Natural killer cell (primary cell): ENCODE results near the gene CAMK2D. TPM values are rescaled to one million over a fixed set of nuclear protein-coding genes. Genes with fewer than 3 reads are reported as not detected.

ENCODE experiments used
- ATAC-seq, 3 donors: fragments of 150-1000 bp in 2 of 3; fragments of 200-7000 bp in 1 of 3; cut with Tn5 transposase; 1 replicate in 1 of 3; 2 replicates in 2 of 3; pipeline ENCODE4 v1.10.0; 2021; ENCODE audit warnings: mild to moderate bottlenecking in 2 of 3, moderate library complexity in 2 of 3
- DNase-seq, 2 donors: peaks; one replicate each; pipeline versions ENCODE4 v3.0.0 to v3.0.0-alpha.2; 2013 to 2021; ENCODE audit warnings: mixed read lengths in 1 of 2
- H3K27ac ChIP-seq: one replicate; pipeline ENCODE4 v1.5.1; 2013; ENCODE audit warnings: mild to moderate bottlenecking, low read length
- H3K27me3 ChIP-seq: one replicate; pipeline ENCODE4 v1.6.1; 2013; ENCODE audit warnings: low read length; ENCODE audit not compliant: control insufficient read depth, insufficient read depth
- H3K36me3 ChIP-seq: one replicate; pipeline ENCODE4 v1.6.1; 2013; ENCODE audit warnings: low read length; ENCODE audit not compliant: control insufficient read depth, insufficient read depth
- H3K4me1 ChIP-seq: one replicate; pipeline ENCODE4 v1.6.1; 2013; ENCODE audit warnings: low read length; ENCODE audit not compliant: control insufficient read depth, insufficient read depth
- H3K4me3 ChIP-seq: one replicate; pipeline ENCODE4 v1.5.1; 2013; ENCODE audit warnings: low read length
- H3K9me3 ChIP-seq: one replicate; pipeline ENCODE4 v1.6.1; 2013; ENCODE audit warnings: low read length; ENCODE audit not compliant: control insufficient read depth, insufficient read depth
- H3K27ac Mint-ChIP-seq, 2 donors: one replicate each; pipeline ENCODE4 v1.8.0; 2022; ENCODE audit warnings: mild to moderate bottlenecking in 2 of 2, mixed read lengths in 2 of 2, moderate library complexity in 1 of 2
- H3K27me3 Mint-ChIP-seq, 2 donors: one replicate each; pipeline ENCODE4 v1.8.0; 2022; ENCODE audit warnings: low read depth in 2 of 2, mixed read lengths in 2 of 2
- H3K36me3 Mint-ChIP-seq: one replicate; pipeline ENCODE4 v1.8.0; 2022; ENCODE audit warnings: mixed read lengths
- H3K4me1 Mint-ChIP-seq, 2 donors: one replicate each; pipeline ENCODE4 v1.8.0; 2022; ENCODE audit warnings: mixed read lengths in 2 of 2
- H3K4me3 Mint-ChIP-seq: one replicate; pipeline ENCODE4 v1.8.0; 2022; ENCODE audit warnings: mild to moderate bottlenecking, moderate library complexity, mixed read lengths
- H3K9me3 Mint-ChIP-seq, 2 donors: one replicate each; pipeline ENCODE4 v1.8.0; 2022; ENCODE audit warnings: mixed read lengths in 2 of 2
- CTCF ChIP-seq: fragments of 200-600 bp; IDR thresholded peaks from one replicate; pipeline ENCODE4 v1.8.0; 2022; ENCODE audit warnings: antibody characterized with exemption
- WGBS: methylation state at CpG from one replicate; pipeline ENCODE4 v1.1.7; 2013; ENCODE audit warnings: missing lambda C conversion rate; ENCODE audit not compliant: insufficient coverage; 5-methylcytosine and 5-hydroxymethylcytosine counted together
- intact Hi-C: fragments of 100-400 bp; cut with micrococcal nuclease; formaldehyde crosslinking; loops from one replicate; pipeline ENCODE4 v1.14.2; 2022
- total RNA-seq, 4 donors: library from RNA; stranded (reverse); fragments of 120-200 nt in 1 of 4; gene quantifications; one replicate each; pipeline versions ENCODE4 v1.2.3 to v1.2.4, GENCODE V29; 2013 to 2022

CAMK2D gene
- total RNA-seq, 3 donors from 2014 or later (not counting 1 experiment from before 2014, with no cell fraction given) = 31.6 to 40.1 (median 34.5) TPM

- DNase-seq = no peak
- Mint-ChIP-seq H3K27ac (no peak overlapping the region), H3K4me1 (peaks cover 0 to 12% of the 10 kb centered on the region in 2 donors), H3K4me3 (no peak overlapping the region), H3K27me3 (peaks cover 9 to 28% of the 10 kb centered on the region in 2 donors), H3K36me3 (no peaks in the 10 kb centered on the region), H3K9me3 (no peaks in the 10 kb centered on the region)
- no peaks in the 10 kb centered on the region for H3K36me3 ChIP-seq
- no peak for ATAC-seq
- intact Hi-C loops = no loop called here
- no peaks in the 10 kb centered on the region for H3K9me3 ChIP-seq
- no peak for TF ChIP-seq CTCF
- WGBS = 81% methylated on average over 3 of the region's 3 CpGs
- H3K4me3 ChIP-seq = no peak overlapping the region
- no peaks in the 10 kb centered on the region for H3K27me3 ChIP-seq
- no peak overlapping the region for H3K27ac ChIP-seq
- H3K4me1 ChIP-seq = no peaks in the 10 kb centered on the region
These were observed 327.3 kb downstream of the CAMK2D start for GRCh38 chr4:113434247-113434587.

GRCh38 chr4:113433536-113434246, 327.8 kb downstream of the CAMK2D start:
- Mint-ChIP-seq H3K36me3 (no peaks in the 10 kb centered on the region), H3K27ac (no peak overlapping the region), H3K4me1 (peaks cover 0 to 12% of the 10 kb centered on the region in 2 donors), H3K27me3 (peaks cover 10 to 28% of the 10 kb centered on the region in 2 donors), H3K9me3 (no peaks in the 10 kb centered on the region), H3K4me3 (no peak overlapping the region)
- Histone ChIP-seq H3K27ac (no peak overlapping the region), H3K27me3 (no peaks in the 10 kb centered on the region), H3K4me1 (no peaks in the 10 kb centered on the region), H3K4me3 (no peak overlapping the region), H3K36me3 (no peaks in the 10 kb centered on the region), H3K9me3 (no peaks in the 10 kb centered on the region)
- WGBS = 94% methylated on average over 4 of the region's 4 CpGs
- intact Hi-C loops = no loop called here
- TF ChIP-seq CTCF = no peak
- ATAC-seq (no peak), DNase-seq (no peak)

GRCh38 chr4:113433116-113433515, 328.4 kb downstream of the CAMK2D start:
- Histone ChIP-seq H3K4me1 (no peaks in the 10 kb centered on the region), H3K27ac (no peak overlapping the region), H3K9me3 (no peaks in the 10 kb centered on the region), H3K4me3 (no peak overlapping the region), H3K36me3 (no peaks in the 10 kb centered on the region), H3K27me3 (no peaks in the 10 kb centered on the region)
- ATAC-seq (no peak), DNase-seq (no peak)
- peaks cover 10 to 23% of the 10 kb centered on the region in 2 donors for H3K27me3 Mint-ChIP-seq
- no peak overlapping the region for H3K4me3 Mint-ChIP-seq
- TF ChIP-seq CTCF = no peak
- no peaks in the 10 kb centered on the region for H3K36me3 Mint-ChIP-seq
- peaks cover 0 to 12% of the 10 kb centered on the region in 2 donors for H3K4me1 Mint-ChIP-seq
- intact Hi-C loops = no loop called here
- no peaks in the 10 kb centered on the region for H3K9me3 Mint-ChIP-seq
- WGBS = 100% methylated on average over 1 of the region's 1 CpG
- H3K27ac Mint-ChIP-seq = no peak overlapping the region

GRCh38 chr4:113423631-113424030, 337.9 kb downstream of the CAMK2D start:
- H3K9me3 ChIP-seq = no peaks in the 10 kb centered on the region
- Mint-ChIP-seq H3K4me1 (no peaks in the 10 kb centered on the region), H3K9me3 (peaks cover 0 to 5% of the 10 kb centered on the region in 2 donors), H3K36me3 (peaks cover 15% of the 10 kb centered on the region), H3K4me3 (no peak overlapping the region), H3K27me3 (peaks cover 3% of the 10 kb centered on the region in 2 donors), H3K27ac (no peak overlapping the region)
- no peaks in the 10 kb centered on the region for H3K27me3 ChIP-seq
- DNase-seq (no peak), ATAC-seq (no peak)
- H3K4me1 ChIP-seq = no peaks in the 10 kb centered on the region
- H3K4me3 ChIP-seq = no peak overlapping the region
- no peak for TF ChIP-seq CTCF
- intact Hi-C loops = no loop called here
- H3K36me3 ChIP-seq = no peaks in the 10 kb centered on the region
- no peak overlapping the region for H3K27ac ChIP-seq
- no CpG with 5 or more reads among the region's 1 CpG for WGBS
